Body of pancreas (tissue), 4 donors: Measurements from ENCODE around the gene TRPM2. TPM values are rescaled to one million over a fixed set of nuclear protein-coding genes. Genes with fewer than 3 reads are reported as not detected.

Source experiments
- ATAC-seq: fragments of 150-250 bp; one replicate; pipeline ENCODE4 v1.9.1; 2016
- DNase-seq, 4 donors: peaks; one replicate each; pipeline ENCODE4 v3.0.0-alpha.2; 2019
- H3K27ac ChIP-seq, 4 donors: fragments of 200-600 bp; sonication (generic); 1 replicate in 3 of 4; 2 replicates in 1 of 4; pipeline versions ENCODE4 v1.5.1 to v1.6.1; 2016 to 2019; ENCODE audit warnings: mild to moderate bottlenecking in 1 of 4, mixed read lengths in 1 of 4, moderate library complexity in 1 of 4
- H3K27me3 ChIP-seq, 2 donors: fragments of 200-600 bp; sonication (generic); one replicate each; pipeline ENCODE4 v1.6.0; 2016; ENCODE audit warnings: mild to moderate bottlenecking in 1 of 2
- H3K36me3 ChIP-seq, 2 donors: fragments of 200-600 bp; sonication (generic); replicated peaks in 1 of 2; 2 replicates each; pipeline ENCODE4 v1.5.1; 2016; ENCODE audit warnings: low read depth in 2 of 2; ENCODE audit not compliant: insufficient read depth in 1 of 2
- H3K4me1 ChIP-seq: fragments of 200-600 bp; sonication (generic); one replicate; pipeline ENCODE4 v1.6.0; 2016
- H3K4me3 ChIP-seq, 2 donors: fragments of 200-600 bp; sonication (generic); 1 replicate in 1 of 2; 2 replicates in 1 of 2; pipeline ENCODE4 v1.5.1; 2016 to 2019
- H3K9me3 ChIP-seq, 3 donors: fragments of 200-600 bp; sonication (generic); 1 replicate in 2 of 3; 2 replicates in 1 of 3; pipeline ENCODE4 v1.5.1; 2016
- POLR2A ChIP-seq, 3 donors: fragments of 450-650 bp; IDR thresholded peaks; one replicate each; pipeline ENCODE4 v1.6.1; 2016; ENCODE audit warnings: antibody characterized with exemption in 3 of 3, mild to moderate bottlenecking in 2 of 3
- WGBS, 2 donors: methylation state at CpG; one replicate each; pipeline ENCODE4 v1.1.5; 2017; 5-methylcytosine and 5-hydroxymethylcytosine counted together
- intact Hi-C: fragments of 100-400 bp; cut with DNase I; formaldehyde crosslinking; loops from one replicate; pipeline ENCODE4 v1.15.1; 2023
- total RNA-seq, 2 donors: library from RNA; depleted of rRNA; stranded (reverse); fragments of >200 nt; gene quantifications; one replicate each; pipeline ENCODE4 v1.1.0, GENCODE V29; 2016
- TF ChIP-seq, protein P1 (sequence below), 7 experiments: fragments of 450-650 bp in 4 of 7; fragments of 200-600 bp in 3 of 7; sonication (generic) in 3 of 7; IDR thresholded peaks; one replicate each; pipeline ENCODE4 v1.5.1; 2016 to 2019; ENCODE audit warnings: antibody characterized with exemption in 7 of 7

The TRPM2 gene
- total RNA-seq, 2 donors from 2014 or later = 2.1 to 2.3 TPM

DNA sequence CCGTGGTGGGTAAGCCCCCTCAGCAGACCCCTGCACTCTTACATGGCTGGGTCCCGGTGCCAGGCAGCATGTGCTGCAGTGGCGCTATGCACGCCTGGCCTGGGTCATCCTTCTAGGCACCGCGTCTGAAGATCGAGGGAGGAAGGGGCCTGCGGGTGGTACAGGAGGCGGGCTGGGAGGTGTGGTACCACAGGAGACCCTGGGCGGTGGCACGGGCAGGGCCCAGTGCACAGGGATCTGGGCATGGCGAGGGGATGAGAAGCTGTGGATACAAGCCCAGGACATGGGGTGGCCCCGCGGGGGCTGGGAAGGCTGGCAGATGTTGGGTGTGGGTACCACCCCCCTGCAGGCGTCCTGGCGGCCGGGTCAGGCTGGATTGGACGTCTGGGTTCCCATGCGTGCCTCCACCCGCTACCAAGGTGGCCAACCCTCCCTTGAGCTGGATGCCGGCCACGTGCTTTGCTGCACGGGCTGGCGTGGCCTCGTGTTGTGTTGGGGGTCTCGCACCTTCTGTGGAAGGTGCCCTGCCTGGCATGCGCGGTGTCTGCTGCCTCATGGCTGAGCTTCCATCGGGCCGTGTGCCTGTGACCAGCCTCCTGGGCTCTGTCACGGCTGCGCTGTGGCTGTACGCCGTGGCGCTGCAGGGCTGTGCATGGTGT lies 33.9 kb upstream of the TRPM2 start:
- H3K4me3 ChIP-seq = no peak overlapping the region
- TF ChIP-seq POLR2A (IDR thresholded peaks at IDR 0.05) = no peak
- TF ChIP-seq, protein P1, sequence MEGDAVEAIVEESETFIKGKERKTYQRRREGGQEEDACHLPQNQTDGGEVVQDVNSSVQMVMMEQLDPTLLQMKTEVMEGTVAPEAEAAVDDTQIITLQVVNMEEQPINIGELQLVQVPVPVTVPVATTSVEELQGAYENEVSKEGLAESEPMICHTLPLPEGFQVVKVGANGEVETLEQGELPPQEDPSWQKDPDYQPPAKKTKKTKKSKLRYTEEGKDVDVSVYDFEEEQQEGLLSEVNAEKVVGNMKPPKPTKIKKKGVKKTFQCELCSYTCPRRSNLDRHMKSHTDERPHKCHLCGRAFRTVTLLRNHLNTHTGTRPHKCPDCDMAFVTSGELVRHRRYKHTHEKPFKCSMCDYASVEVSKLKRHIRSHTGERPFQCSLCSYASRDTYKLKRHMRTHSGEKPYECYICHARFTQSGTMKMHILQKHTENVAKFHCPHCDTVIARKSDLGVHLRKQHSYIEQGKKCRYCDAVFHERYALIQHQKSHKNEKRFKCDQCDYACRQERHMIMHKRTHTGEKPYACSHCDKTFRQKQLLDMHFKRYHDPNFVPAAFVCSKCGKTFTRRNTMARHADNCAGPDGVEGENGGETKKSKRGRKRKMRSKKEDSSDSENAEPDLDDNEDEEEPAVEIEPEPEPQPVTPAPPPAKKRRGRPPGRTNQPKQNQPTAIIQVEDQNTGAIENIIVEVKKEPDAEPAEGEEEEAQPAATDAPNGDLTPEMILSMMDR (IDR thresholded peaks at IDR 0.05) = no peak
- H3K9me3 ChIP-seq = no peaks in the 10 kb centered on the region
- no peak for DNase-seq
- H3K27ac ChIP-seq = no peak overlapping the region
- intact Hi-C loops = loop anchor here (10.0 kb wide), 1 partner anchor 55 kb away; the partner anchor contains the start of gene DNMT3L
- 95% methylated on average over 14 to 31 of the region's 35 CpGs for WGBS, 2 donors
- no peak for ATAC-seq
- H3K36me3 ChIP-seq = peaks cover 0 to 9% of the 10 kb centered on the region in 2 donors
- no peaks in the 10 kb centered on the region for H3K4me1 ChIP-seq
- H3K27me3 ChIP-seq = no peaks in the 10 kb centered on the region

DNA sequence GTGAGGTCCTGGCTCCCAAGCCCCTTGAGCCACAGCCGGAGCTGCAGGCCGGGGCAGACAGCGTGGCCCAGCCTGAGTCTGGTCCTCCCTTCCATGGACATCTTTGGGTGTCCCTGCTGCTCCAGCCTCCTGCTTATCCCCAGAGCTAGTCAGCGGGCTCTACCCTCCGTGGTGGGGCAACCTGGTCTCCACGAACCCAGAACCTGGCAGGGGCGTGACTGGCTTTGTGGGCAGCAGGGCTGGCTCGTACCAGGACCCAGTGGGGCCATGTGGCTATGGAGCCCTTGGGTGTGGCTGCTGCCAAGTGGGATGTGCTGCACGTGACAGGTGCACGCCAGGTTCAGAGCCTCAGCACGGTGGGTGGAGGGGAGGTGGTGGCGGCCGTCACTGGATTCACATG lies 32.6 kb upstream of the TRPM2 start:
- 91 to 96% methylated on average over 4 to 12 of the region's 13 CpGs for WGBS, 2 donors
- Histone ChIP-seq H3K27ac (no peak overlapping the region), H3K36me3 (peaks cover 0 to 9% of the 10 kb centered on the region in 2 donors), H3K4me3 (no peak overlapping the region), H3K27me3 (no peaks in the 10 kb centered on the region), H3K4me1 (no peaks in the 10 kb centered on the region), H3K9me3 (no peaks in the 10 kb centered on the region)
- TF ChIP-seq, protein P1 (IDR thresholded peaks at IDR 0.05) = no peak
- TF ChIP-seq POLR2A (IDR thresholded peaks at IDR 0.05) = no peak
- intact Hi-C loops = no loop called here
- ATAC-seq = no peak
- DNase-seq = no peak

DNA sequence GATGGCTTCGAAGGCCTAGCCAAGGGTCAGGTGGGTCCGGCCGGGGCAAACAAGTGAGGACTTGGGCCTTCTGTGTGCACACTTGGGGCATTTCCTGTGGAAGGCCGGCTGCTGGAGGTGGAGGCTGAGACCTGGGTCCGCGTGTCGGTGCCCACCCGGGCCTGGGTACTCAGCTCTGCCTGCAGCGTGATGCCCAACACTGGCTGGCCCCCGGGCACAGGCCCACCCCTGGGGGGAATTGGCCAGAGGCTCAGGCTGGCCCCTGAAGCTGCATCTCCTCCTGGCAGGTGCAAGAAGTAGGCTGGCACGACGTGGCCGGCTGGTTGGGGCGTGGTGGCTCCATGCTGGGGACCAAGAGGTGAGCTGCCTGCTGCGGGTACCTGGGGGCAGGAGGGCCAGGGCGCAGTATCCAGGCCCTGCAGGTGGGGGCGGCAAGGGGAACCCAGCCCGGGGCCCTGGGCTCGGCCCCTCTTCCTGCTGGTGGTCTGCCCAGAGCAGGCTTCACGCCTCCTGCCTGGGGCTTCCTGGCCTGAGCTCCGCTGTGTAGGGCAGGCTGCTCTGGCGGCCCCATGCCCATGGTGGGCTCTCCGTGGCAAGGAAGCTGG lies 31.5 kb upstream of the TRPM2 start:
- no peak overlapping the region for H3K27ac ChIP-seq
- DNase-seq = no peak
- no peaks in the 10 kb centered on the region for H3K27me3 ChIP-seq
- no peak for TF ChIP-seq POLR2A (IDR thresholded peaks at IDR 0.05)
- TF ChIP-seq, protein P1 (IDR thresholded peaks at IDR 0.05) = no peak
- no peaks in the 10 kb centered on the region for H3K4me1 ChIP-seq
- no peak overlapping the region for H3K4me3 ChIP-seq
- WGBS, 2 donors = 73 to 96% methylated on average over 3 to 22 of the region's 23 CpGs
- no peak for ATAC-seq
- intact Hi-C loops = no loop called here
- H3K36me3 ChIP-seq = peaks cover 0 to 7% of the 10 kb centered on the region in 2 donors
- no peaks in the 10 kb centered on the region for H3K9me3 ChIP-seq

DNA sequence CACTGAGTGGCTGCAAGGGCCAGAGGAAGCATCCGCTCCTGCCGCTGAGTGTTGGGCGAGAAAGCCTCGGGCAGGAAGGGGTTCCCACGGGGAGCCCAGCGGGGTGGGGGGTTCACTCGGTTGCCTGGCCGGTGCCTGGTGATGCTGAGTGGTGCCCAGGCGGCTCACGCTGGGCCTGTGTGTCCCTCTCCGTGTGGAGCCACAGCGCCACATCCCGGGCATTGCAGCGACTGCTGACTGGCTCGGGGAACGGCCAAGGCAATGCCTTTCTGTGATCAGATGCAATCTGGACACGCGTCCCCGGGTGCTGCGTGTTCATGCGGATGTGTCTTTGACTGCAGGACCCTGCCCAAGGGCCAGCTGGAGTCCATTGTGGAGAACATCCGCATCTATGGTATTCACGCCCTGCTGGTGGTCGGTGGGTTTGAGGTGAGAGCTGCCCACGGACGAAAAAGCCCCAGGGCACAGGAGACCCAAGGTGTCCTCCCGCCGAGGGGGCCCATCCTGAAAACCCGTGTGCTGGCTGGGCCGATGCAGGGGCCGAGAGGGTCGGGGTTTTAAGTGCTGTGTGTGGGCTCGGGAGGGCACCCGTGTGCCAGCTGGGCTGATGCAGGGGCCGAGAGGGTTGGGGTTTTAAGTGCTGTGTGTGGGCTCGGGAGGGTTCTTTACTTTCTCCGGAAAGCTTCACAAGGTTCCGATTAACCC lies 30.6 kb upstream of the TRPM2 start:
- DNase-seq (no peak), ATAC-seq (no peak)
- Histone ChIP-seq H3K27me3 (no peaks in the 10 kb centered on the region), H3K36me3 (peaks cover 0 to 7% of the 10 kb centered on the region in 2 donors), H3K27ac (no peak overlapping the region), H3K9me3 (no peaks in the 10 kb centered on the region), H3K4me3 (no peak overlapping the region), H3K4me1 (no peaks in the 10 kb centered on the region)
- TF ChIP-seq, protein P1 (IDR thresholded peaks at IDR 0.05) = no peak
- no peak for TF ChIP-seq POLR2A (IDR thresholded peaks at IDR 0.05)
- 92 to 95% methylated on average over 12 to 36 of the region's 38 CpGs for WGBS, 2 donors
- intact Hi-C loops = no loop called here
